Upper lobe of left lung (tissue), 4 donors: Measurements from ENCODE around the gene EPB41L3.

ENCODE experiments used
- POLR2A ChIP-seq, 4 donors: fragments of 450-650 bp; IDR thresholded peaks; one replicate each; pipeline ENCODE4 v1.5.1; 2016 to 2017; ENCODE audit warnings: antibody characterized with exemption in 4 of 4, mild to moderate bottlenecking in 2 of 4
- POLR2AphosphoS5 ChIP-seq, 2 donors: sonication (generic); formaldehyde crosslinking; IDR thresholded peaks; one replicate each; pipeline ENCODE4 v1.5.1; 2017; ENCODE audit warnings: antibody characterized with exemption in 2 of 2
- TF ChIP-seq, protein P1 (sequence below), 6 experiments: fragments of 450-650 bp in 4 of 6; fragments of 200-600 bp in 2 of 6; sonication (generic) in 2 of 6; IDR thresholded peaks; one replicate each; pipeline ENCODE4 v1.5.1; 2016 to 2019; ENCODE audit warnings: antibody characterized with exemption in 6 of 6

DNA sequence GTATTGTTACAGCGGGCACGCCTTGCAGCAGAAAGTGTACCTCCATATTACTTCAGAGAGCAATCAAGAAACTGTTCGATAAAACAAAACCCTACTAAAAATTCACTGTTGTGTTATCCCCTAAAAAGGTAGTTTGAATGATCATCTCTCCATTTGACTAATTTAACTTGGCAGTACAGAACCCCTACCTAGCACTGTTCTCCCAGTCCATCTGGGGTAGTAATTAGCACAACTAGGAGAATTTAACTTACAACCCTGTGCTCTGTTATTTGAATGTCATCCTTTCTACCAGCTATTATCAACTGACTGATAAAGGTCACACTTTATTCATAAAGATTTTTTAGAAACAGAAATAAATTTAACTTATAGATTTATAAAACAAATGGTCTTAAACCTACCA, 121.2 kb downstream of the EPB41L3 start:
- TF ChIP-seq, protein P1, sequence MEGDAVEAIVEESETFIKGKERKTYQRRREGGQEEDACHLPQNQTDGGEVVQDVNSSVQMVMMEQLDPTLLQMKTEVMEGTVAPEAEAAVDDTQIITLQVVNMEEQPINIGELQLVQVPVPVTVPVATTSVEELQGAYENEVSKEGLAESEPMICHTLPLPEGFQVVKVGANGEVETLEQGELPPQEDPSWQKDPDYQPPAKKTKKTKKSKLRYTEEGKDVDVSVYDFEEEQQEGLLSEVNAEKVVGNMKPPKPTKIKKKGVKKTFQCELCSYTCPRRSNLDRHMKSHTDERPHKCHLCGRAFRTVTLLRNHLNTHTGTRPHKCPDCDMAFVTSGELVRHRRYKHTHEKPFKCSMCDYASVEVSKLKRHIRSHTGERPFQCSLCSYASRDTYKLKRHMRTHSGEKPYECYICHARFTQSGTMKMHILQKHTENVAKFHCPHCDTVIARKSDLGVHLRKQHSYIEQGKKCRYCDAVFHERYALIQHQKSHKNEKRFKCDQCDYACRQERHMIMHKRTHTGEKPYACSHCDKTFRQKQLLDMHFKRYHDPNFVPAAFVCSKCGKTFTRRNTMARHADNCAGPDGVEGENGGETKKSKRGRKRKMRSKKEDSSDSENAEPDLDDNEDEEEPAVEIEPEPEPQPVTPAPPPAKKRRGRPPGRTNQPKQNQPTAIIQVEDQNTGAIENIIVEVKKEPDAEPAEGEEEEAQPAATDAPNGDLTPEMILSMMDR (IDR thresholded peaks at IDR 0.05): no peak
- no peak for TF ChIP-seq POLR2AphosphoS5 (IDR thresholded peaks at IDR 0.05)
- TF ChIP-seq POLR2A (IDR thresholded peaks at IDR 0.05): no peak
